Psoas muscle (tissue), 8 donors: ENCODE data around the gene BICC1. TPM values are rescaled to one million over a fixed set of nuclear protein-coding genes. Genes with fewer than 3 reads are reported as not detected.

Experiments used
- ATAC-seq, 4 donors: fragments of 200-7000 bp; cut with Tn5 transposase; one replicate each; pipeline ENCODE4 v1.9.1; 2020; ENCODE audit warnings: moderate library complexity in 3 of 4, mild to moderate bottlenecking in 2 of 4
- DNase-seq, 2 donors: peaks; one replicate each; pipeline ENCODE4 v3.0.0-alpha.2; 2020
- H3K27ac ChIP-seq: fragments of 200-600 bp; one replicate; pipeline ENCODE4 v1.8.0; 2022
- H3K27me3 ChIP-seq, 3 donors: fragments of 200-600 bp in 1 of 3; one replicate each; pipeline versions ENCODE4 v1.6.1 to v1.8.0; 2013 to 2022; ENCODE audit warnings: low read length in 2 of 3, mild to moderate bottlenecking in 2 of 3, moderate library complexity in 1 of 3; ENCODE audit not compliant: insufficient read depth in 3 of 3
- H3K36me3 ChIP-seq, 2 donors: fragments of 200-600 bp in 1 of 2; one replicate each; pipeline versions ENCODE4 v1.6.1 to v1.8.0; 2013 to 2022; ENCODE audit warnings: low read depth in 1 of 2, mild to moderate bottlenecking in 1 of 2, moderate library complexity in 1 of 2; ENCODE audit not compliant: insufficient read depth in 1 of 2
- H3K4me1 ChIP-seq: fragments of 200-600 bp; one replicate; pipeline ENCODE4 v1.8.0; 2022
- H3K4me3 ChIP-seq: fragments of 200-600 bp; one replicate; pipeline ENCODE4 v1.8.0; 2022; ENCODE audit warnings: mild to moderate bottlenecking
- H3K9me3 ChIP-seq: fragments of 200-600 bp; one replicate; pipeline ENCODE4 v1.8.0; 2022
- CTCF ChIP-seq: fragments of 200-600 bp; IDR thresholded peaks from one replicate; pipeline ENCODE4 v1.8.0; 2022; ENCODE audit warnings: antibody characterized with exemption
- WGBS, 3 donors: extraction: QIAGEN DNeasy Blood & Tissue Kit; methylation state at CpG; one replicate each; pipeline versions ENCODE4 v1.1.6 to v1.1.7; 2013; 5-methylcytosine and 5-hydroxymethylcytosine counted together
- intact Hi-C, 2 donors: fragments of 100-400 bp; cut with DNase I; formaldehyde crosslinking; loops; one replicate each; pipeline versions ENCODE4 v1.11.0 to v1.14.2; 2022
- polyA plus RNA-seq, 3 donors: library from polyadenylated mRNA; stranded (reverse); fragments of 200-250 nt; gene quantifications; one replicate each; pipeline ENCODE4 v1.2.3, GENCODE V29; 2013
- total RNA-seq, 4 donors: library from RNA; stranded (reverse); fragmentation: NEBNext Ultra II Directional in 2 of 4; extraction: Animal tissue kit (Norgen Biotek cat#: 25700) in 2 of 4; gene quantifications; one replicate each; pipeline versions ENCODE4 v1.2.1 to v1.2.4, GENCODE V29; 2021 to 2023
- donor health status: healthy with polysubstance abuse.
- donor health status: DM: no; HTN: no; CAD: no; lungs with moderate emphysema.
- donor health status: Bipolar disorder and iron deficiency.
- donor health status: healthy.
- donor health status: DM: yes; HTN: yes; CAD: no.
- donor health status: DM: no; HTN: no; CAD: no.
- donor health status: DM: no; HTN: no; CAD: no.
- donor health status: DM: yes; HTN: yes; CAD: no.

BICC1 gene
- total and polyA plus RNA-seq, 7 donors, result 4.7 to 13.2 (median 6.9) TPM

GRCh38 chr10:58582045-58582444 is 69.4 kb downstream of the BICC1 start:
- no peak for TF ChIP-seq CTCF
- DNase-seq (no peak), ATAC-seq (no peak)
- no peaks in the 10 kb centered on the region for H3K4me1 ChIP-seq
- intact Hi-C loops, result loop anchor here in 1 of 2 donors (10.0 kb wide), 1 partner anchor 167 kb away; no protein-coding TSS in a partner anchor
- no peak overlapping the region for H3K4me3 ChIP-seq
- no peak overlapping the region for H3K27ac ChIP-seq
- H3K9me3 ChIP-seq, result no peaks in the 10 kb centered on the region
- H3K36me3 ChIP-seq, result no peaks in the 10 kb centered on the region
- H3K27me3 ChIP-seq, result no peaks in the 10 kb centered on the region

- Histone ChIP-seq H3K4me3 (no peak overlapping the region), H3K36me3 (no peaks in the 10 kb centered on the region), H3K9me3 (no peaks in the 10 kb centered on the region), H3K4me1 (no peaks in the 10 kb centered on the region), H3K27me3 (no peaks in the 10 kb centered on the region), H3K27ac (no peak overlapping the region)
- WGBS, 3 donors, result 83 to 91% (median 88%) methylated on average over 2 of the region's 2 CpGs
- intact Hi-C loops, result loop anchor here in 1 of 2 donors (10.0 kb wide), 1 partner anchor 171 kb away; no protein-coding TSS in a partner anchor
- DNase-seq (no peak), ATAC-seq (no peak)
- no peak for TF ChIP-seq CTCF
Observed at GRCh38 chr10:58585435-58585834, 72.8 kb downstream of the BICC1 start.

GRCh38 chr10:58586282-58587245 is 73.9 kb downstream of the BICC1 start:
- Histone ChIP-seq H3K27ac (no peak overlapping the region), H3K4me1 (no peaks in the 10 kb centered on the region), H3K36me3 (no peaks in the 10 kb centered on the region), H3K9me3 (no peaks in the 10 kb centered on the region), H3K4me3 (no peak overlapping the region), H3K27me3 (no peaks in the 10 kb centered on the region)
- WGBS, 3 donors, result 80 to 86% (median 85%) methylated on average over 13 of the region's 13 CpGs
- intact Hi-C loops, result loop anchor here in 1 of 2 donors (10.0 kb wide), 1 partner anchor 172 kb away; no protein-coding TSS in a partner anchor
- ATAC-seq (no peak), DNase-seq (no peak)
- TF ChIP-seq CTCF, result no peak

GRCh38 chr10:58587676-58588075 is 75.0 kb downstream of the BICC1 start:
- intact Hi-C loops, result loop anchor here in 1 of 2 donors (10.0 kb wide), 1 partner anchor 173 kb away; no protein-coding TSS in a partner anchor
- ATAC-seq, result no peak

More at GRCh38 chr10:58587676-58588075, 75.0 kb downstream of the BICC1 start:
- WGBS, 3 donors, result 94 to 96% (median 95%) methylated on average over 2 of the region's 2 CpGs
- no peaks in the 10 kb centered on the region for H3K27me3 ChIP-seq
- no peaks in the 10 kb centered on the region for H3K9me3 ChIP-seq
- no peak for TF ChIP-seq CTCF
- no peak overlapping the region for H3K4me3 ChIP-seq
- H3K27ac ChIP-seq, result no peak overlapping the region
- H3K36me3 ChIP-seq, result no peaks in the 10 kb centered on the region
- H3K4me1 ChIP-seq, result no peaks in the 10 kb centered on the region
- no peak for DNase-seq
